NT2/D1 (cell line): ENCODE results near the gene TLCD1.

Source experiments
- DNase-seq: peaks from one replicate; pipeline ENCODE4 v3.0.0-alpha.2; 2011; ENCODE audit warnings: low read depth, low spot score
- H3K27me3 ChIP-seq: 2 replicates; pipeline ENCODE4 v1.6.0; 2011; ENCODE audit warnings: mild to moderate bottlenecking; ENCODE audit not compliant: insufficient read length, insufficient read depth
- H3K36me3 ChIP-seq: 2 replicates; pipeline ENCODE4 v1.6.1; 2011; ENCODE audit warnings: mild to moderate bottlenecking, low read length, mixed read lengths; ENCODE audit not compliant: insufficient read depth, insufficient read length
- H3K4me1 ChIP-seq: 2 replicates; pipeline ENCODE4 v1.5.1; 2011; ENCODE audit not compliant: insufficient read depth, insufficient read length
- H3K4me3 ChIP-seq: 2 replicates; pipeline ENCODE4 v1.5.1; 2011; ENCODE audit warnings: low read depth; ENCODE audit not compliant: insufficient read length
- H3K9ac ChIP-seq: 2 replicates; pipeline ENCODE4 v1.6.0; 2011; ENCODE audit warnings: low read depth; ENCODE audit not compliant: insufficient read length
- H3K9me3 ChIP-seq: 2 replicates; pipeline ENCODE4 v1.5.1; 2011; ENCODE audit warnings: mild to moderate bottlenecking, low read length; ENCODE audit not compliant: insufficient read depth
- SUZ12 ChIP-seq: IDR thresholded peaks from 2 replicates; pipeline ENCODE4 v1.6.1; 2011; ENCODE audit not compliant: insufficient read length, insufficient read depth; ENCODE audit errors: extremely low read depth
- YY1 ChIP-seq: IDR thresholded peaks from 2 replicates; pipeline ENCODE4 v1.6.1; 2011; ENCODE audit not compliant: insufficient read length, insufficient read depth
- ZNF274 ChIP-seq: IDR thresholded peaks from 2 replicates; pipeline ENCODE4 v1.6.1; 2011; ENCODE audit warnings: mild to moderate bottlenecking, low read depth, low read length

Gene TLCD1

GRCh38 chr17:28704219-28704858, 21.7 kb downstream of the TLCD1 start:
- H3K36me3 ChIP-seq: peaks cover 68% of the 10 kb centered on the region
- TF ChIP-seq ZNF274 (no peak), YY1 (no peak), SUZ12 (no peak)
- H3K4me1 ChIP-seq: peaks cover 26% of the 10 kb centered on the region
- H3K9ac ChIP-seq: no peak overlapping the region
- DNase-seq: no peak
- H3K4me3 ChIP-seq: no peak overlapping the region
- H3K9me3 ChIP-seq: no peaks in the 10 kb centered on the region
- no peaks in the 10 kb centered on the region for H3K27me3 ChIP-seq

GRCh38 chr17:28703552-28704218, 22.3 kb downstream of the TLCD1 start:
- Histone ChIP-seq H3K36me3 (peaks cover 75% of the 10 kb centered on the region), H3K4me3 (no peak overlapping the region), H3K9ac (no peak overlapping the region), H3K9me3 (no peaks in the 10 kb centered on the region), H3K4me1 (peaks cover 26% of the 10 kb centered on the region), H3K27me3 (no peaks in the 10 kb centered on the region)
- DNase-seq: no peak
- TF ChIP-seq ZNF274: no peak
- no peak for TF ChIP-seq SUZ12
- no peak for TF ChIP-seq YY1

GRCh38 chr17:28702752-28703150, 23.3 kb downstream of the TLCD1 start:
- no peak overlapping the region for H3K4me3 ChIP-seq
- DNase-seq: no peak
- H3K4me1 ChIP-seq: peaks cover 26% of the 10 kb centered on the region
- H3K27me3 ChIP-seq: no peaks in the 10 kb centered on the region
- TF ChIP-seq SUZ12: no peak
- TF ChIP-seq YY1: no peak
- no peak for TF ChIP-seq ZNF274
- no peaks in the 10 kb centered on the region for H3K9me3 ChIP-seq
- peaks cover 84% of the 10 kb centered on the region for H3K36me3 ChIP-seq
- no peak overlapping the region for H3K9ac ChIP-seq

GRCh38 chr17:28702026-28702751, 23.8 kb downstream of the TLCD1 start:
- H3K4me3 ChIP-seq: no peak overlapping the region
- DNase-seq: no peak
- TF ChIP-seq ZNF274: no peak
- no peak for TF ChIP-seq SUZ12
- TF ChIP-seq YY1: no peak
- no peaks in the 10 kb centered on the region for H3K9me3 ChIP-seq
- no peak overlapping the region for H3K9ac ChIP-seq
- H3K27me3 ChIP-seq: no peaks in the 10 kb centered on the region
- H3K4me1 ChIP-seq: peaks cover 26% of the 10 kb centered on the region
- peaks cover 89% of the 10 kb centered on the region for H3K36me3 ChIP-seq

- H3K4me3 ChIP-seq: no peak overlapping the region
- H3K36me3 ChIP-seq: peaks cover 89% of the 10 kb centered on the region
Observed at GRCh38 chr17:28700830-28701492, 25.1 kb downstream of the TLCD1 start.

GRCh38 chr17:28700278-28700677, 25.8 kb downstream of the TLCD1 start:
- no peak for DNase-seq
- peaks cover 92% of the 10 kb centered on the region for H3K36me3 ChIP-seq
- no peak overlapping the region for H3K9ac ChIP-seq
- no peak overlapping the region for H3K4me3 ChIP-seq
- H3K27me3 ChIP-seq: no peaks in the 10 kb centered on the region
- no peak for TF ChIP-seq SUZ12
- H3K9me3 ChIP-seq: no peaks in the 10 kb centered on the region
- peaks cover 20% of the 10 kb centered on the region for H3K4me1 ChIP-seq

More at GRCh38 chr17:28700830-28701492, 25.1 kb downstream of the TLCD1 start:
- Histone ChIP-seq H3K4me1 (peaks cover 23% of the 10 kb centered on the region), H3K9ac (no peak overlapping the region), H3K27me3 (no peaks in the 10 kb centered on the region), H3K9me3 (no peaks in the 10 kb centered on the region)
- TF ChIP-seq ZNF274 (no peak), YY1 (no peak), SUZ12 (no peak)
- DNase-seq: no peak
